Measurements from ENCODE around the gene SLC22A23. TPM values are rescaled to one million over a fixed set of nuclear protein-coding genes. Genes with fewer than 3 reads are reported as not detected.
A peak's percentile ranks its signal among the peaks of the same experiment; 100 is the strongest.

SLC22A23 gene
- total RNA-seq, 1 donor from 2014 or later: 18.7 TPM

DNA sequence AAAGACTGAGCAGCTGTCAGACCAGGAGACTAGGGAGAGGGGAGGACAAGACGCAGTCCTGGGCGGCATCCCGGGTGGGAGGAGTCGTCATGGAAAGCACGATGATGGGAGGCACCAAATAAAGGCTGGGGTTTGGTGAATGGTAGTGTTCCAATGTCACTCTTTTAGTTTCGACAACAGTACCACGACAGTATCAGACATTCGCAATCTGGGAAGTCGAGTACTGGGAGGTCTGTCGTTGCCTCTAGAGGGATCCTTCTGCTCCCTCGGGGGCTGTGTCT is 166.0 kb downstream of the SLC22A23 start:
- Histone ChIP-seq H3K4me3 (ENCODE audit: low read depth, low read length) (no peak overlapping the region), H3K27me3 (ENCODE audit: control insufficient read depth, insufficient read depth, low read length) (no peaks in the 10 kb centered on the region), H3K36me3 (ENCODE audit: control insufficient read depth, insufficient read depth, low read length) (peaks cover 7% of the 10 kb centered on the region)
- TF ChIP-seq, protein P1, sequence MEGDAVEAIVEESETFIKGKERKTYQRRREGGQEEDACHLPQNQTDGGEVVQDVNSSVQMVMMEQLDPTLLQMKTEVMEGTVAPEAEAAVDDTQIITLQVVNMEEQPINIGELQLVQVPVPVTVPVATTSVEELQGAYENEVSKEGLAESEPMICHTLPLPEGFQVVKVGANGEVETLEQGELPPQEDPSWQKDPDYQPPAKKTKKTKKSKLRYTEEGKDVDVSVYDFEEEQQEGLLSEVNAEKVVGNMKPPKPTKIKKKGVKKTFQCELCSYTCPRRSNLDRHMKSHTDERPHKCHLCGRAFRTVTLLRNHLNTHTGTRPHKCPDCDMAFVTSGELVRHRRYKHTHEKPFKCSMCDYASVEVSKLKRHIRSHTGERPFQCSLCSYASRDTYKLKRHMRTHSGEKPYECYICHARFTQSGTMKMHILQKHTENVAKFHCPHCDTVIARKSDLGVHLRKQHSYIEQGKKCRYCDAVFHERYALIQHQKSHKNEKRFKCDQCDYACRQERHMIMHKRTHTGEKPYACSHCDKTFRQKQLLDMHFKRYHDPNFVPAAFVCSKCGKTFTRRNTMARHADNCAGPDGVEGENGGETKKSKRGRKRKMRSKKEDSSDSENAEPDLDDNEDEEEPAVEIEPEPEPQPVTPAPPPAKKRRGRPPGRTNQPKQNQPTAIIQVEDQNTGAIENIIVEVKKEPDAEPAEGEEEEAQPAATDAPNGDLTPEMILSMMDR (IDR thresholded peaks at IDR 0.05; ENCODE audit: insufficient read depth, low read length, severe bottlenecking): no peak
- no peak for DNase-seq (ENCODE audit: low read depth)
- FAIRE-seq: peak; percentile 89

DNA sequence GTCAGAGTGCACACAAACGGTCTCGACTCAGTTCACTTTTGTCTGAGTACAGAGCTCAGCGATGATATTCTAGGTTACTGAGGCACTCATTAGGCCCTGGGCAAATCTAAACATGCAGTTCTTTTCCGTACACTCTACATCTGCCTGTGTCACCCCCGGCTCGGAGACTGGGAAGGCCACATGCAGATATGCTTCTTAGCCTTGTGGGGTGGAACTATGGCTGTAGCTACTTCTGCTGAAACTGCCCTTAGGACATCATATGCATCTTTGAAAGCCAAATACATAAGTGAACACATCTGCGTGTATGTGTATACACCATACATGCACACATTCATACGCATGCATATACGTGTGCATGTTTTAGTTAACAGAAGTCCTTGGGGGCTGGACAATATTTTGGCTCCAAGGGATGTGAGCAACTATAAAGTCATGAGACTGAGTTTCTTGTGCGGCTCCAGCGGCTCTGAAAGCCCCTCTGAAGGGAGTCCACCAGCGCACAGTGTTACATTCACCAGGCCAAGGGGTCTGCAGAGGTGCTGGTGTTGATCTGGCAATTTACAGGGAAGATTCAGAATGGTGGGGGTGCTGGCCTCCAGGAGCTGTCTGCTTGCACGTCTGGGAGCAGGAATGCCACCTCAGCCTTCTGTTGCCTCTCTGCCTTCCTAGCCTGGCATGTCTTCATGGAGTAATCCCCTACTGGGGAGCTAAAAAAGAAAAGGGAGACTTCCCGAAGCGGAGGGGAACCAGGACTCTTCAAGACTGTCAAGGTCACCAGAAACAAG is 166.5 kb downstream of the SLC22A23 start:
- H3K36me3 ChIP-seq (ENCODE audit: control insufficient read depth, insufficient read depth, low read length): peaks cover 7% of the 10 kb centered on the region
- TF ChIP-seq, protein P1 (IDR thresholded peaks at IDR 0.05; ENCODE audit: insufficient read depth, low read length, severe bottlenecking): no peak
- no peaks in the 10 kb centered on the region for H3K27me3 ChIP-seq (ENCODE audit: control insufficient read depth, insufficient read depth, low read length)
- no peak overlapping the region for H3K4me3 ChIP-seq (ENCODE audit: low read depth, low read length)
- FAIRE-seq: no peak
- DNase-seq (ENCODE audit: low read depth): no peak

DNA sequence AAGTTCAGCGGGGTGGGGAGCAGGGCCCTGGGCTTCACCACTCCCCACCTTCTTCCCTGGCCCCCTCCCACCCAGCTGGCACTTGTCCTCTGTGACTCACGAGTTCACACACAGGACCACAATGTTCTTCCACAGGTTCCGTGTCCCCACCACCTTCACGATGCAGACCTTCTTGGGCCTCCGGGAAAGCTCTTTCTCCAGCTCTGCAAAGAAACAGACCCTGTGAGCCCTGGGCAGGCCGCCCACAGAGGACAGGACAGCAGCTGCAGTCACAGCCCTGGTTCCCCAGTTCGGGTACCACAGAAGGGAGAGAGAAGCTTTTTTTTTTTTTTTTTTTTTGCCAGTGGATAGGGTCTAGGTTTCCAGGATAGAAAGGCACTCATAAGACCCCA is 167.2 kb downstream of the SLC22A23 start:
- DNase-seq (ENCODE audit: low read depth): no peak
- Histone ChIP-seq H3K27me3 (ENCODE audit: control insufficient read depth, insufficient read depth, low read length) (no peaks in the 10 kb centered on the region), H3K4me3 (ENCODE audit: low read depth, low read length) (no peak overlapping the region), H3K36me3 (ENCODE audit: control insufficient read depth, insufficient read depth, low read length) (peaks cover 8% of the 10 kb centered on the region)
- TF ChIP-seq, protein P1 (IDR thresholded peaks at IDR 0.05; ENCODE audit: insufficient read depth, low read length, severe bottlenecking): no peak
- no peak for FAIRE-seq

DNA sequence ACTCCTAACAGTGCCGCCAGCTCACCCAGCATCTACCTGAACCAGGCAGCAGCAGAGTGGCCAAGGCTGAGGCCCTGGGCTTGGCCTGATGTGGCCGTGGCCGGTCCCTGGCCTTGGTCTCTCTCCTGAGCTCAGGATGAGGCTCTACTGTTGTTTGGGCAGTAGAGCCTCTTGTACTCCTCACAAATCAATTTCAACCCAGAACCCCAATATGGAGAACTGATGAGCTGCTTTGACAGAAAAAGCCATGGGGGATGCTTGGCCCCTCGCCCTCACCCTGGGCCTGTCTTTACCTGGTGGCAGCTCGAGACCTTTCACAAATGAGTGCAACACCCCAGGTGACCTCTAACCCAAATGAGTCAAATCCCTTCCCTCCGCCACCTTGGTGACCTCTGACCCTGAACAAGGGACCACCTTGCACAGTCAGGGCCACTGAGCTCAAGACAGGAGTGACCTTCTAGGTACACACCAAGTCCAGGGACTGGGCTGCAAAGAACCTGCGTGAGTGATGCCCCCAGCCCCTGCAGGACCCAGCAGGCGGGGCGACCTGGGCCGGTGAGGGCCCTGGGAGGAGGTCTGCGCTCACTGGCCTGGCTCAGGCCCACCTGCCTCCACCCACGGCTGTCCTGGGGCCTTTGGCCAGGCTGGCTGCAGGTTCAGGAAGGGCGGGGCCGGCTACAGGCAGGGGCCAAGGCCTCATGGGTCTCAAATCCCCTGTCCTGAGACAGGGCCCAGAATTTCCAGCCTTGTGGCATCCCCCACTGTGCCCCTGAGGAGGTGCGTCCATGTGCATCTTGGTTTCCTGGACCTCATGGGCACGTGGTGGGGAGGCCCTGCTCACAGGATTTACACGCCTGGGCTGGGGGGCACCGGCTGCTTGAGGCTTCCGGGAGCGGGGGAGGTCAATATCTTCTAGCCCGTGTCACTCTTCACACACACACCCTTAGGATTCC is 167.9 kb downstream of the SLC22A23 start:
- DNase-seq (ENCODE audit: low read depth) (no peak), FAIRE-seq (no peak)
- Histone ChIP-seq H3K27me3 (ENCODE audit: control insufficient read depth, insufficient read depth, low read length) (no peaks in the 10 kb centered on the region), H3K4me3 (ENCODE audit: low read depth, low read length) (no peak overlapping the region), H3K36me3 (ENCODE audit: control insufficient read depth, insufficient read depth, low read length) (peaks cover 12% of the 10 kb centered on the region)
- TF ChIP-seq, protein P1 (IDR thresholded peaks at IDR 0.05; ENCODE audit: insufficient read depth, low read length, severe bottlenecking): no peak

DNA sequence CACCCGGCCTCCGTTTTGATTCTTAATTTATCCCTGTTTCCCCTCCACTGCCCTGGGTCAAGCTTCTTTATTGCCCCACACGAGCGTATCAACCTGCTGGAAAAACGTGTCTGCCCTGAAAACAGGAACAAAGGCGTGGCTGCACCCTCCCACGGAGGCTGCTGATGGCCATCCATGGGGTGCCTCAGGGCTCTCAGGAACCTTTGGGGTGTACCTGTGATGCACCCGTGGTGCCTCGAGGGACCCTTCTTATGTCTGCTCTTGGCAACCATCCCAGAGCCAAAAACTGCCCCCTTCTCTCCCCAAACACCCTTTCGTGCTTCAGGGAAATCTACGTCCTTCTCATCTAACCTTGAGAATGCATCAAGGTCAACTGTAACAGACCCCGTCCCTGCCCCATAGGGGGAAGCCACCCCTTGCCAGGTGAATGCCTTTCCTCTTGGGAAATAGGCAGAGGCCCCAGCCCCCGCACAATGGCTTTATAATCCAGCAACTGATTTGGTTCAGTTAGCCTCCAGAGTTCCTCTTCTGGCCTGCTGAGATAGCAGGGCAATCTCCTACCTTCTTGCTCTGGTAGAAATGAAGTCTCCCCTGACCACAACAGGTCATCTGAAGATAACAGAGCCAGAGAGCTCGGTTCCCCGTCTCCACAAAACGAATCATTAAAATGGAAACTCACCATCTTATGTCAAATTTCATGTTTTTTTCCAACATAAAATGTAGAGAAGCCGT is 168.7 kb downstream of the SLC22A23 start:
- TF ChIP-seq, protein P1 (IDR thresholded peaks at IDR 0.05; ENCODE audit: insufficient read depth, low read length, severe bottlenecking): no peak
- H3K36me3 ChIP-seq (ENCODE audit: control insufficient read depth, insufficient read depth, low read length): peaks cover 19% of the 10 kb centered on the region
- H3K27me3 ChIP-seq (ENCODE audit: control insufficient read depth, insufficient read depth, low read length): no peaks in the 10 kb centered on the region
- DNase-seq (ENCODE audit: low read depth) (no peak), FAIRE-seq (no peak)
- H3K4me3 ChIP-seq (ENCODE audit: low read depth, low read length): no peak overlapping the region

All from bronchial epithelial cell (primary cell).